ENCODE measurements around the gene SEMA4F.
"Not testable (repeated sequence)": the region's sequence is repeated elsewhere in the genome, so short reads cannot be mapped to it uniquely, and the experiment has no call there.

SEMA4F gene

DNA sequence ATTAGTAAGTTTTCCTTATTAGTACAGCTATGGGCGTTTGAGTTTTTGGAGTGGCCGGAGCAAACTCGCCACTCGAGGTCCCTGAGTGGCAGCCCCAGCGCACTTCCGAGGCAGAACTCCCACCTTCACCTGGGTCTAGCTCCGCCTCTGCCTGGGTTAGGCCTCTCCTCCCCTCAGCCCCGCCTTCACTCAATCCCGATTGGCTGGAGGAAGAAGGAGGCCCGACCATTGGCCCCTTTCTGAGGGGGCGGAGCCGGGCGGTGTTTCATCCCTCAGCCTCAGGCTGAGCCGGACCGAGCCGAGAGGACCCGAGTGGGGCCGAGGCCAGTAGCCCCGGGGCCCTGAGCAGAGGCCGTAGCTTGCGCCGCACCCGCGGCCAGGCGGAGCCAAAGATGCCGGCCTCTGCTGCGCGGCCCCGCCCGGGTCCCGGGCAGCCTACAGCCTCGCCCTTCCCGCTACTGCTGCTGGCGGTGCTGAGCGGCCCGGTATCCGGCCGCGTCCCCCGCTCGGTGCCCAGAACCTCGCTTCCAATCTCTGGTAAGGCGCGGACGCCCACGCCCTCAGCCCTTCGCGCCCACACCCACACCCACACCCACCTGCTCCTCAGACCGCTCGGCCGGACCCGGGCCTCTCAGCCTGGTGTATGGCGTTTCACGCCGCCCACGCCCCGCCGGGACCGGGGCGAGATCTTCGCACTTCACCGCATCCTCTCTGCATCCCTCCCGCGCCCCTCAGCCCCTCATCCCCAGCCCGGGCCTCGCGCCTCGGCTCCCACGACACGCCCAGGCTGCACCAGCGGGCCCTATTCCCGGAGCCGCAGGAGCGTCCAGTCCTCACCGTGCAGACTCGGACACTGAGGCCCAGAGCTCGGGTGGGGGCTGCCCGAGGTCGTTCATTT, at the start of gene SEMA4F:
Gene SEMA4F, plus strand, starts transcription at position 263 of the 898 bp plus-strand sequence. Its CDS starts 130 bp downstream, at position 393.
- peak; percentile 89 for DNase-seq (ENCODE audit: low read depth in 2 of 2)

DNA sequence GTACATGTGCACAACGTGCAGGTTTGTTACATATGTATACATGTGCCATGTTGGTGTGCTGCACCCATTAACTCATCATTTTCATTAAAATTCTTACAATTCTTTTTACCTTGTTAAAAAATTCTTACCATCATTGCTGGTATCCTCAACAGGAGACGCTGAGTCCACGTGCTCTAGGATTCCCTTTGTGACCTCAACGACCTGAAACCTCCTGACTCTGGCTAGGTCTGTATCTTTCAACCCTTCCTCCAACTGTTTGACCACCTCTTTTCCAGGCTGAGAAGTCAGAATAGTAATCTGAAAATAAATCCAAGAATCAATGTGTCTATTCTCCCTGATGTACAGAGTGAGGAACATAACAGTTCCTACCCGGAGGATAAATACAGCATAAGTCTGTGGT, 47.1 kb upstream of the SEMA4F start:
- DNase-seq (ENCODE audit: low read depth in 2 of 2): no peak

DNA sequence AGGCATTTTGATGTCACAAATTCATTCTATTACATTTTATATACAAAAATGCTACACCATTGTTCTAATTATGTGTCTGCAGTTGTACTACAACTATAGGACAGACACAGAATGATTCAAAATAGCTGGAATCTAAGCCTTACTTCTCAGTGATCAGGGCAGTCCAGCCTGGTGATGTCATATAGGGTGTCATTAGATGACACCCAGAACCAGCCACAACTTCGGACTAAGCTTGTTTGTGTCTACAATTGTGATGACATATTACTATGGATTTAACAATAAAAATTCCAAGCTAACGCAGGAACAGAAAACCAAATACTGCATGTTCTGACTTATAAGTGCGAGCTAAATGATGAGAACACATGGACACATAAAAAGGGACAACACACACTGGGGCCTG, 36.9 kb upstream of the SEMA4F start:
- no peak for DNase-seq (ENCODE audit: low read depth in 2 of 2)

DNA sequence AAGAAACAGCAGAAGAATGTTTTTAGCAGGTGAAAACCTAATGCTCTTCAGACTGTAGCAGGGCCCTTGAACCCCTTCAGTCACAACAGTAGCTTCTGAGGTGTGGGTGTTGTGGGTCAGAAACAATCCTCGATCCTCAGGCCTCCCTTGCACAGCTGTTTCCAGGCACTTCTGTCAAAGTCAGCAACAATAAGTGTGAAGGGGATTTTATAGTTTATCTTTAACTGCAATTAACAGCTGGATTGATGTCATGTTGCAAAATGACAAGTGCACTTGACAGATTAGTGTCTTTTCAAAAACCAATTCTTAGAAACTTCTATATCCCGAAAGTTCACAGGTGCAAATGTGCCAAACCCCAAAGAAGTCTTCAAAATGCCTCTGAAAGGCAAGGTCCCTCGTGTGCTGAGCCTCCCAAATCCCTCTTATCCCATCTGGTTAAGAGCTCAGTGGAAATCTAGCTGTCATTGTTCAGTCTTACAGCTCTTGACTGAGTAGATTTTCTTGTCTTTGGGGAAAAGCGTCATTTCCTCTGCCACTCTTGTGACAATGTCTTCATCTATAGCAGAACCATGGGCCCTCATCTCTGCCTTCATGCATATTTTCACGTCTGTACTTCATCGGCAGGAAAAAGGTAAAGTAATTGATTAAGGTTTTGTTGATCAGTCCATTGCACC, 35.5 kb upstream of the SEMA4F start:
- DNase-seq (ENCODE audit: low read depth in 2 of 2): no peak

- no peak for DNase-seq (ENCODE audit: low read depth in 2 of 2)
Observed at GRCh38 chr2:74619651-74620297, 34.3 kb upstream of the SEMA4F start.

- no peak for DNase-seq (ENCODE audit: low read depth in 2 of 2)
Observed at GRCh38 chr2:74620671-74621070, 33.4 kb upstream of the SEMA4F start.

- no peak for DNase-seq (ENCODE audit: low read depth in 2 of 2)
Observed at GRCh38 chr2:74625658-74626425, 28.2 kb upstream of the SEMA4F start.

DNA sequence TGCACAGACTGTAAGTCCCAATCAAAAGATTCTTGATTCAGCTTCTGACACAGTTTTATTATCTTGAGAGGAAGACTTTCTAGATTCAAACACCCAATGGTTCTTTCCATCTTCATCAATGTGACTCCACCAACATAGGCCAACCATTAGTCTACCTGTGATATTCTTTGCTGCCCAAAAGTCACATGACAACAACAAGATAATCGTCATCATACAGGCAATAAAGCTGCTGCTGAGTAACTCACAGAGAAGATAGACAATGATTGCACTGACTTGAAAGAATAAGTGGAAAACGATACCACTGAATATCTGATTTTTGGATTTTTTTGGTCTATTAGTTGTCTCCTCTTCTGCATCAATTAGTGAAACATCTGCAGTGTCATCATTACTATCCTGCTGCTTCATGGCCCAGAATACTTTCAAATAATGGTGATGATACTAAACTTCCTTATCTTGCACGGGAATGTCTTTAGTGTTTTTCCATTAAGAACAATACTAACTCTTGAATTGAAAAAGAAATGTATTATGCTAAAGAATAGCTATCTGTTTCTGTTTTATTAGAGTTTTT, 25.4 kb upstream of the SEMA4F start:
- DNase-seq (ENCODE audit: low read depth in 2 of 2): no peak

DNA sequence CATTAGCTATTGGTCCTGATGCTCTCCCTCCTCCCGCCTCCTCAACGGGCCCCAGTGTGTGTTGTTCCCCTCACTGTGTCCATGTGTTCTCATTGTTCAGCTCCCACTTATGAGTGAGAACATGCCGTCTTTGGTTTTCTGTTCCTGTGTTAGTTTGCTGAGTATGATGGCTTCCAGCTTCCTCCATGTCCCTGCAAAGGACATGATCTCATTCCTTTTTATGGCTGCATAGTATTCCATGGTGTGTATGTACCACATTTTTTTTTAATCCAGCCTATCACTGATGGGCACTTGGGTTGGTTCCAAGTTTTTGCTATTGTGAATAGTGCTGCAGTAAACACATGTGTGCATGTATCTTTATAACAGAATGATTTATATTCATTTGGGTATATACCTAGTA, 23.6 kb upstream of the SEMA4F start:
- DNase-seq (ENCODE audit: low read depth in 2 of 2): not testable (repeated sequence)

GRCh38 chr2:74632209-74632938, 21.7 kb upstream of the SEMA4F start:
- no peak for DNase-seq (ENCODE audit: low read depth in 2 of 2)

GRCh38 chr2:74632939-74633312, 21.1 kb upstream of the SEMA4F start:
- DNase-seq (ENCODE audit: low read depth in 2 of 2): no peak

DNA sequence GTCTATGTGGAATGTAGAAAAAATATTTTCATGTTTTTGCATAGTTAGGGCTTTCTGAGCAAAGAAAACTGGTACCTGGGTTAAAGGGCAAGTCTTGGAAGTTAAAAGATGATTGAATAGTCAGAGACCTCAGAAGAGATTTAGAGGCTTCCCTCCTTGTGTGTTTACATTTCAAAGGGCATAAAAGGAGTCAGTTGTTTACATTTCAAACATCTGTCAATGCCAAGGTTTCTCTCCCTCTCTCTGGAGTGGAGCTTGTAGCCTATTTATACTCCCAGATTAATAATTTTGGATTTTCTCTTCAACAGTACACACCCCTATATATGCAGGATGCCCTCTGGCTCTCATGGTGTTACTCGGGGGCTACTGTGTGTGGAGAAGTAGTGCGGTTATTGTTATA, 14.5 kb upstream of the SEMA4F start:
- DNase-seq (ENCODE audit: low read depth in 2 of 2): no peak

DNA sequence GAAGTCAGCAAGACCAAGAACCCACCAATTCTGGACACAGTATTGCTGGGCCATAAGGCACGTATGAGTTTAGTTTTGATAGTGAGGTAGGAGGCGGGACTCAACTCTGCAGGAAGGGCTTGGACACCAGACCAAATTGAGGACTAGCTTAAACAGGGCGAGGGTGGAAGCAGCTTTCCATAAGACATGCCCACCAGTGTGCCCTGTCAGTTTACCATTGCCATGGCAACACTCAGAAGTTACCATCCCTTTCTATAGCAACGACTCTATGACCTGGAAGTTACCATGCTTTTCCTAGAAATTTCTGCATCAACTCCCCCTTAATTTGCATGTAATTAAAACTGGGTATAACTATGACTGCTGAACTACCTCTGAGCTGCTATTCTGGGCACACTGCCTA, 8.7 kb upstream of the SEMA4F start:
- no peak for DNase-seq (ENCODE audit: low read depth in 2 of 2)

DNA sequence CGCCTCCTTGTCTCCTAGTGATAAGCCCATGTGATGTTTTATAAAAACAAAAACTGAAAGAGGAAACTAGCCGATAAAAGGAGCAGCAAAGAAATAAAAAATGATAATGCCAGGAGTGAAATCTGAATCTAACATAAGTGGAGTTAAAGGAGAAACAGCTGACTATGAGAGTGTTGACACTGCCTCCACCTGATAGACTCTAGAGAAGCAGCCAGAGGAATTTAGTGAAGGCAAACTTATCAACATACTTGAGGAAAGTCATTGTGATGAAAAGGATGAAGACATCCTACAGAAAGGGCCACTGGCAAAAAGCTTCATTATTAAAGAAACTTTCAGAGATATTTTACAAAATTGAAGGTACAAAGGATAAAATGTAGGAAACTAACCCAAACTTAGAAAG, 7.8 kb upstream of the SEMA4F start:
- DNase-seq (ENCODE audit: low read depth in 2 of 2): no peak

DNA sequence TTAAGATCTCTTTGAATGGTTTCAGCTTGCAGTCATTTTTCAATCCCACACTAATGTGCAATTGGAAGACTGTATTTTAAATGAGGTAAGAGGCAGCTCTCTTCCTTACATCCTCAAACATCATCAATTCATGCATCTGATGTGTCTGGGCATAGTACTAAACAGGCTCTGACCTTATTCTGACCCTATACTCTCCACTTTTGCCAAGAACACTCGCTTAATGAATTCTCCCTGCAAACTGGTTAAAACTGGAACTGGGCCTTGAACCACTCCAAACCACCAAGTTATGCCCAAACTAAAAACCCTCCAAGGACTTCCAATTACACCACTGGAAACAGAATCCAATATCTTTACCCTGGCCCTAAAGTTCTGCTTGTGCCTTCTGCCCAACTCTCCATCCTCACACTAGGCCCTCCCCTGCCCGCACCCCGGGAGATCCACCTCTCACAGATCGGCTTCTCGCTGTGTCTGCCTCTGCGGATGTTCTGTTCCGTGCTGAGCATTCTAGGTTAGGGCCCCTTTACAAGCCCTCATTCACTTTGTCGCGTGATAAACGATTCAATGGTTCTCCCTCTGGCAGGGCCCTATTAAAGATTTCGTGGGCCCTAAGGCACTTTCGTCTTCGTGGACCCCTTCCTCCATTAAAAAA, 7.1 kb upstream of the SEMA4F start:
- DNase-seq (ENCODE audit: low read depth in 2 of 2): no peak

DNA sequence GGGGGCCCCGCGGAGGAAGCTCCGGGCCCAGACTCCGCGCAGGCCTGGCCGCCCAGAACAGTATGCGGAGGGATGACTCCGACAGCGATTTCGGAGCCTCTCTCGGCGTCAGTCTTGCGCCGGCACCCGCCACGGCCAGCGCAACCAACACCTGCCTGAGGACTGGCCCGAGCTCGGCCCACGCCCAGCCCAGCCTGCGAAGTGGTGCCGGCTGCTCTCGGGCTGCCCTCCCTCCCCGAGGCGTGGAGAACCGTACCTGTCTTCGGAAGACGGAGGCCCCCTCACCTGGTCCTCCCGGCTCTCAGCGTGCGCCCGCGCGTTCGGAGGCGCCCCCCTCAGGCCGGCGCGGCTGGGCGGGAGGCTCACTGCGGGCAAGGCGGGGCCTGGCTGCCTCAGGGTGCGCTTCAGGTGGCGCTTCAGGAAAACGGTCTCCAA, 6.0 kb upstream of the SEMA4F start, which contains the start of gene M1AP:
Gene M1AP, minus strand, starts transcription at position 322 of the 435 bp plus-strand sequence. CDS start 8,055 bp downstream, outside the sequence.
- no peak for DNase-seq (ENCODE audit: low read depth in 2 of 2)

- no peak for DNase-seq (ENCODE audit: low read depth in 2 of 2)
Observed at GRCh38 chr2:74653589-74653984, 460 bp upstream of the SEMA4F start.

GRCh38 chr2:74655579-74655978, 1.5 kb downstream of the SEMA4F start:
- DNase-seq (ENCODE audit: low read depth in 2 of 2): no peak

GRCh38 chr2:74658516-74658915, 4.5 kb downstream of the SEMA4F start:
- no peak for DNase-seq (ENCODE audit: low read depth in 2 of 2)

GRCh38 chr2:74659462-74659861, 5.4 kb downstream of the SEMA4F start:
- no peak for DNase-seq (ENCODE audit: low read depth in 2 of 2)

Measured in stimulated activated CD8-positive, alpha-beta memory T cell treated with anti-CD3 and anti-CD28 coated beads, Interleukin-7, amount 100 ng/mL, for 4 hours (primary cell).